Activated CD4-positive, CD25-positive, alpha-beta regulatory T cell (primary cell): ENCODE measurements around the gene OR4F17.
"Not testable (repeated sequence)": the region's sequence is repeated elsewhere in the genome, so short reads cannot be mapped to it uniquely, and the experiment has no call there.

ENCODE experiments used
- DNase-seq, 4 experiments: peaks; one replicate each; lab custom pipeline; 2025; lab: John Stamatoyannopoulos, UW

Gene OR4F17, protein sequence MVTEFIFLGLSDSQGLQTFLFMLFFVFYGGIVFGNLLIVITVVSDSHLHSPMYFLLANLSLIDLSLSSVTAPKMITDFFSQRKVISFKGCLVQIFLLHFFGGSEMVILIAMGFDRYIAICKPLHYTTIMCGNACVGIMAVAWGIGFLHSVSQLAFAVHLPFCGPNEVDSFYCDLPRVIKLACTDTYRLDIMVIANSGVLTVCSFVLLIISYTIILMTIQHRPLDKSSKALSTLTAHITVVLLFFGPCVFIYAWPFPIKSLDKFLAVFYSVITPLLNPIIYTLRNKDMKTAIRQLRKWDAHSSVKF

DNA sequence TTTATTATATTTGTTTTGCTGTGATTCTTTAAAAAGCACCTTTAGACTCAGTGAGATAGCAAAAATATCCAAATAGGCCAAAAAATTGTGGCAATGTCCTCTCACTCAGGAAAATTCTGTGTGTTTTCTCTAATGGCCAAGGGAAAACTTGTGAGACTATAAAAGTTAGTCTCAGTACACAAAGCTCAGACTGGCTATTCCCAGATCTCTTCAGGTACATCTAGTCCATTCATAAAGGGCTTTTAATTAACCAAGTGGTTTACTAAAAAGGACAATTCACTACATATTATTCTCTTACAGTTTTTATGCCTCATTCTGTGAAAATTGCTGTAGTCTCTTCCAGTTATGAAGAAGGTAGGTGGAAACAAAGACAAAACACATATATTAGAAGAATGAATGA lies at the start of gene OR4F17:
TSS of gene OR4F17 (plus strand) at position 301 of the 400 bp plus-strand sequence. CDS start 3,575 bp downstream, outside the sequence.
- DNase-seq: not testable (repeated sequence)

DNA sequence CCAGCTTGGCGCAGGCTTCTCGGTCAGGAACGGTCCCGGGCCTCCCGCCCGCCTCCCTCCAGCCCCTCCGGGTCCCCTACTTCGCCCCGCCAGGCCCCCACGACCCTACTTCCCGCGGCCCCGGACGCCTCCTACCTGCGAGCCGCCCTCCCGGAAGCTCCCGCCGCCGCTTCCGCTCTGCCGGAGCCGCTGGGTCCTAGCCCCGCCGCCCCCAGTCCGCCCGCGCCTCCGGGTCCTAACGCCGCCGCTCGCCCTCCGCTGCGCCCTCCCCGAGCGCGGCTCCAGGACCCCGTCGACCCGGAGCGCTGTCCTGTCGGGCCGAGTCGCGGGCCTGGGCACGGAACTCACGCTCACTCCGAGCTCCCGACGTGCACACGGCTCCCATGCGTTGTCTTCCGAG lies 36.1 kb upstream of the OR4F17 start:
- not testable (repeated sequence) for DNase-seq

DNA sequence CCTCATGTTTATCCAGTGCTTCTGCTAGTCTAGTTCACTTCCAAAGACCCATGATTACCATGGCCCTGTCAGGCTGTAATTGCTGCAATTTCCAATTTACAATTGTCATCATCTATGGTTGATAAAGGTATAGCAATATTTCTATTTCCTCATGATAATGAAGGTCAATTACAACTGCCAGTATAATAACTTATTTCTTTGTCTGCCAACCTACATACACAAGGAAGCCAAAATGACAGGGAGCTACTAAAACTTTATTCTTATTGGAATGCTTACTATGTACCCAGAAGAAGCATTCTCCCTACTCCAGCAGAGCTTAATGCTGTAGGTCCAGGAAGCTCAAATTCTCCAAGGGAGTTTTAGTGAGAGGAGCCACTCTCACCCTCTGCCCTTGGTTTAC lies 24.0 kb upstream of the OR4F17 start:
- not testable (repeated sequence) for DNase-seq

DNA sequence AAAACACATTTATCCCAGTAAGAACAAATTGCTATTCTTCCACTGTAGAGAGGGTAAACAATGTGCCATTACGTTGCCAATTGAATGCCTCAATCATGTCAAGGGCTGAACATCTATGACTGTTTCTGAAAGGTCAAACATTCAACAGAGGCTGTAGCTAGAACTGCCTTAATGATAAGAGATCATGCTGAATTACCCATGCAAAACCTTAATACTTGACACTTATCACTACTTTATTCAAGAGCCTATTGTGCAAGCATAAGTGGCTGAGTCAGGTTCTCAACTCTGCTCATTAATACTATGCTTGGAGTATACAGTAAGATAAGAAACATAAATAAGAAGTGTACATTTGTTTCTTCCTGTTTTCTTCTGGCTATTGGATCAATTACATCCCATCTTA lies 23.3 kb upstream of the OR4F17 start:
- not testable (repeated sequence) for DNase-seq

DNA sequence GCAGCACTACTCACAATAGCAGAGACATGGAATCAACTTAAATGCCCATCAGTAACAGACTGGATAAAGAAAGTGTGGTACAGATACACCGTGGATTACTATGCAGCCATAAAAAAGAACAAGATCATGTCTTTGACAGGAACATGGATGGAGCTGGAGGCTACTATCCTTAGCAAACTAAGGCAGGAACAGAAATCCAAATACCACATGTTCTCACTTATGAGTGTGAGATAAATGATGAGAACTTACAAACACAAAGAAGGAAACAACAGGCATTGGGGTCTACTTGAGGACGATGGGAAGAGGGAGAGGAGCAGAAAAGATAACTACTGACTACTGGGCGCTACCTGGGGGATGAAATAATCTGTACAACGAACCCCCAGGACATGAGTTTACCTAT lies 16.2 kb upstream of the OR4F17 start:
- not testable (repeated sequence) for DNase-seq

DNA sequence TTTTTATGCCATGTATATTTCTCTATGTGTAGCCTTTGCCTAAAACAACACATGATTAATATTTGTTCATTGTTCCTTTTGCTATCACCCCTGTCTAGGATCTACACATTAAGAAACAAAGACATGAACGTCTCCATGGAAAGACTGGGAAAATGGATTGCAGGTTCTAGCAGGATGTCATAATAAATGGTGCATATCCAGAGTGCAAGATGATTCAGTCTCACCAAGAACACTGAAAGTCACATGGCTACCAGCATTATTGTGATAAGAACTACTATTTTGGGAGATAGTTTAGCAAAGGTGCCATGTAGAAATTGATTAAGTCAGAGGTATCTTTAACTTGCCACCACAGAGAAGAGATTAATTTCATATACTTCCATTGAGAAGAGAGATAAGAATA lies 12.1 kb upstream of the OR4F17 start:
- DNase-seq: not testable (repeated sequence)

DNA sequence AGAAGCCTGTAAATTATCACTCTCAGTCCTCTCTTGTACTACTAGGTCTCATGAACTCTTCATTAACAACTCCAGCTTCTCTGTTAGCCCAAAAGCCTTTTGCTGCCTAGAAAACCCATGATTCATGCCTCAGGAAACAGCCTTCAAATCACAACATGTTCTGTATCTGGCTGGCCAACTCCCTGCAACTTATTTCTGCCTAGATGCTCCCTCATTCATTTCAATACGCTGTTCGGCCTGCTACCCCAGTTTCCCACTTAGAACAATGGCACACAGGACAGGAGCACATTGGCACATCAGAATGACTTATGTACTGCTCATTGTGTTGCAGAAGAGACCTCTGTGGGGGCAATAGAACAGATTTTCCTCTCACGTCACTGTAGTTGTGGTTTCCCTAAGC lies 9.3 kb upstream of the OR4F17 start:
- not testable (repeated sequence) for DNase-seq

DNA sequence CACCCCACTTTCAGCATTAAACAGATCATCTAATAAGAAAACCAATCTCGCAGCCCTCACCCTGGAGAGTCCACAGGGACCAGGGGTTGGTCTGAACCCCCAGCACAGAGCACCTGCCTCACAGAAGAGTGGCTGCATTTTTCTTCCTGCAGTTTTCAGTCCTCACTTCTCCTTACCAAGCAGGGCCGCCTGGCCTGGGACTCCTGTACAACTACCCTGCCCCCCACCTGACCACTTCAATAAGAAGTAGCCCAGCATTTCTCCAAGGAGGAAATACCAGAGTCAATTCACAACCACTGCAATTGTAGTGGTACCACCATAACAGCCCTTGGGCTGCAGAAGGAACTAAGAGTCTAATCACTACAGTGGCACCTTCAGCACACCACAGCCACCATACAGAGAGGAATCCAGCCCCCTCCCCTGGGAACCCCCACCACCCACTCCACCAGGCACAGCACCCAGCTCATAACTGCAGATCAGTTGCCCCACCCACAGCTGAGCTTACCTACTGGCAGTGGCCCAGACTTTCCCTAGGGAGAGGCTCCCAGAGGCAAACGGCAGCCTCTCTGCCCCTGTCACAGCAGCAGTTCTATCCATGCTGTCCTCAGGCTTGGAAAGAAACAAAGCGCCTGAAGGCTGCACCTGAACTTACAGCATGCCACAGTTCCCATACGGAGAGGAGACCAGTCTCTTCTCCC lies 13.7 kb downstream of the OR4F17 start:
- not testable (repeated sequence) for DNase-seq
